Measurements from ENCODE around the gene CGB1. TPM values are rescaled to one million over a fixed set of nuclear protein-coding genes. Genes with fewer than 3 reads are reported as not detected.
"Not testable (repeated sequence)": the region's sequence is repeated elsewhere in the genome, so short reads cannot be mapped to it uniquely, and the experiment has no call there.

The CGB1 gene
- total RNA-seq, 1 experiment from 2014 or later = not detected

DNA sequence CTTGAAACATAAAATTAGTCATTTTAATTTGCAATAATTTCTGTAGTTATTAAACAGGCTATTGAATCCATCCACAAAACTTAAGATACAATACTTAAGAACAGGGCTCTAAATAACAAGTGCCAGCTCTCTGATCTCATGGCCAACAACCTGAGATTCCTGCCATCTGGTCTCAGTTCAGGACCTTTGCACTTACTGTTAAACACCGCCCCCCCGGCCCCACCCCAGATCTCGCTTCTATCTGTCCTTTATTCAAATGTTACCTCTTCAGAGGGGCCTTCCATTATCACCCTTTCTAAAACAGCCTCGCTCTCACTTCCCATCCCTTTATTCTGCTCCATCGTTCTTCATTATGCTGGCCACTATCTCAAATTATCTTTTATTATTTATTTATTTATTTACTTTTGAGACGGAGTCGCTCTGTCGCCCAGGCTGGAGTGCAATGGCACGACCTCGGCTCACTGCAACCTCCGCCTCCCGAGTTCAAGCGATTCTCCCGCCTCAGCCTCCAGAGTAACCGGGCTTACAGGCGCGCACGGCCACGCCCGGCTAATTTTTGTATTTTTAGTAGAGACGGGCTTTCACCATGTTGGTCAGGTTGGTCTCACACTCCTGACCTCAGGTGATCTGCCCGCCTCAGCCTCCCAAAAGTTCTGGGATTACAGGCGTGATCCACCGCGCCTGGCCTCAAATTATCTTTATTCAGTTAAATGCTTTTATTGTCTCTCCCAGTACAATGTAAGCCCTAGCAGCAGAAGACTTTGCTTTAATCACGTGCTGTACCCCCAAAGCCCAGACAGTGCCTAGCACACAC is 47.7 kb upstream of the CGB1 start:
- H3K27me3 Mint-ChIP-seq (ENCODE audit: unreplicated experiment) = no peaks in the 10 kb centered on the region
- CTCF ChIA-PET = no interaction called here
- peak overlapping the region; percentile 93 for H3K27ac Mint-ChIP-seq (ENCODE audit: unreplicated experiment)
- H3K4me3 Mint-ChIP-seq (ENCODE audit: low read depth, unreplicated experiment) = peak overlapping the region; percentile 92
- H3K9me3 Mint-ChIP-seq (ENCODE audit: low read depth, unreplicated experiment) = no peaks in the 10 kb centered on the region
- BruUV-seq (replicated peaks) = no TSS peak
- peaks cover 30% of the 10 kb centered on the region for H3K4me1 Mint-ChIP-seq (ENCODE audit: low read depth, unreplicated experiment)
- DNase-seq = no peak
- TF ChIP-seq, protein P1, sequence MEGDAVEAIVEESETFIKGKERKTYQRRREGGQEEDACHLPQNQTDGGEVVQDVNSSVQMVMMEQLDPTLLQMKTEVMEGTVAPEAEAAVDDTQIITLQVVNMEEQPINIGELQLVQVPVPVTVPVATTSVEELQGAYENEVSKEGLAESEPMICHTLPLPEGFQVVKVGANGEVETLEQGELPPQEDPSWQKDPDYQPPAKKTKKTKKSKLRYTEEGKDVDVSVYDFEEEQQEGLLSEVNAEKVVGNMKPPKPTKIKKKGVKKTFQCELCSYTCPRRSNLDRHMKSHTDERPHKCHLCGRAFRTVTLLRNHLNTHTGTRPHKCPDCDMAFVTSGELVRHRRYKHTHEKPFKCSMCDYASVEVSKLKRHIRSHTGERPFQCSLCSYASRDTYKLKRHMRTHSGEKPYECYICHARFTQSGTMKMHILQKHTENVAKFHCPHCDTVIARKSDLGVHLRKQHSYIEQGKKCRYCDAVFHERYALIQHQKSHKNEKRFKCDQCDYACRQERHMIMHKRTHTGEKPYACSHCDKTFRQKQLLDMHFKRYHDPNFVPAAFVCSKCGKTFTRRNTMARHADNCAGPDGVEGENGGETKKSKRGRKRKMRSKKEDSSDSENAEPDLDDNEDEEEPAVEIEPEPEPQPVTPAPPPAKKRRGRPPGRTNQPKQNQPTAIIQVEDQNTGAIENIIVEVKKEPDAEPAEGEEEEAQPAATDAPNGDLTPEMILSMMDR (IDR thresholded peaks at IDR 0.05; ENCODE audit: unreplicated experiment) = no peak
- peaks cover 49% of the 10 kb centered on the region for H3K36me3 Mint-ChIP-seq (ENCODE audit: insufficient read depth, unreplicated experiment)
- intact Hi-C loops (cut with micrococcal nuclease; ENCODE audit: unreplicated experiment) = no loop called here

DNA sequence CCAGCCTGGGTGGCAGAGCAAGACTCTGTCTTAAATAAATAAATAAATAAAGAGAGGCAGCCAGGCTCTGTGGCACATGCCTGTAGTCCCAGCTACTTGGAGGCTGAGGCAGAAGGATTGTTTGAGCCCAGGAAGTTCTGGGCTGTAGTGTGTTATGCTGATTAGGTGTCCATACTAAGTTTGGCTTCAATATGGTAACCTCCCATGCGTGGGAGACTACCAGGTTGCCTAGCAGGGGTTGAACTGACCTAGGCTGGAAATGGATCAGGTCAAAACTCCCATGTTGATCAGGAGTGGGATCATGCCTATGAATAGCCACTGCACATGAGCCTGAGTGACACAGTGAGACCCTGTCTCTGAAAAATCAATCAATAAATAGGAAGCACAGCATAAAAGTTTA is 44.6 kb upstream of the CGB1 start:
- intact Hi-C loops (cut with micrococcal nuclease; ENCODE audit: unreplicated experiment) = no loop called here
- Mint-ChIP-seq H3K4me1 (ENCODE audit: low read depth, unreplicated experiment) (peaks cover 13% of the 10 kb centered on the region), H3K36me3 (ENCODE audit: insufficient read depth, unreplicated experiment) (peaks cover 17% of the 10 kb centered on the region), H3K27ac (ENCODE audit: unreplicated experiment) (no peak overlapping the region), H3K27me3 (ENCODE audit: unreplicated experiment) (no peaks in the 10 kb centered on the region), H3K4me3 (ENCODE audit: low read depth, unreplicated experiment) (no peak overlapping the region), H3K9me3 (ENCODE audit: low read depth, unreplicated experiment) (no peaks in the 10 kb centered on the region)
- no peak for DNase-seq
- TF ChIP-seq, protein P1 (IDR thresholded peaks at IDR 0.05; ENCODE audit: unreplicated experiment) = no peak
- BruUV-seq (replicated peaks) = no TSS peak
- CTCF ChIA-PET = no interaction called here

DNA sequence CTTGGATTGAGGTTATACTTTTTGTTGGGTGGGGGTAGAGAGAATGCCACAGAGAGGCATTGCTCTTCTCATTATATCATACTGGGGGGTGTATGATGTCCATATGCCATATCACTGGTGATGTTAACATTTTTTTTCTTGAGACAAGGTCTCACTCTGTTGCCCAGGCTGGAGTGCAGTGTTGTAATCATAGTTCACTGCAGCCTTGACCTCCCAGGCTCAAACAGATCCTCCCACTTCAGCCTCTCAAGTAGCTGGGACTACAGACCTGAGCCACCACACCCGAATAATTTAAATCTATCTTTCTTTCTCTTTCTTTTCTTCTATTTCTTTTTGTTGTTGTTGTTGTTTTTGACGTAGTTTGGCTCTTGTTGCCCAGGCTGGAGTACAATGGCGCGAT is 43.7 kb upstream of the CGB1 start:
- no peaks in the 10 kb centered on the region for H3K27me3 Mint-ChIP-seq (ENCODE audit: unreplicated experiment)
- H3K4me3 Mint-ChIP-seq (ENCODE audit: low read depth, unreplicated experiment) = no peak overlapping the region
- no peak for DNase-seq
- no peaks in the 10 kb centered on the region for H3K9me3 Mint-ChIP-seq (ENCODE audit: low read depth, unreplicated experiment)
- H3K27ac Mint-ChIP-seq (ENCODE audit: unreplicated experiment) = no peak overlapping the region
- TF ChIP-seq, protein P1 (IDR thresholded peaks at IDR 0.05; ENCODE audit: unreplicated experiment) = no peak
- CTCF ChIA-PET = no interaction called here
- no TSS peak for BruUV-seq (replicated peaks)
- H3K36me3 Mint-ChIP-seq (ENCODE audit: insufficient read depth, unreplicated experiment) = peaks cover 9% of the 10 kb centered on the region
- intact Hi-C loops (cut with micrococcal nuclease; ENCODE audit: unreplicated experiment) = no loop called here
- peaks cover 19% of the 10 kb centered on the region for H3K4me1 Mint-ChIP-seq (ENCODE audit: low read depth, unreplicated experiment)

DNA sequence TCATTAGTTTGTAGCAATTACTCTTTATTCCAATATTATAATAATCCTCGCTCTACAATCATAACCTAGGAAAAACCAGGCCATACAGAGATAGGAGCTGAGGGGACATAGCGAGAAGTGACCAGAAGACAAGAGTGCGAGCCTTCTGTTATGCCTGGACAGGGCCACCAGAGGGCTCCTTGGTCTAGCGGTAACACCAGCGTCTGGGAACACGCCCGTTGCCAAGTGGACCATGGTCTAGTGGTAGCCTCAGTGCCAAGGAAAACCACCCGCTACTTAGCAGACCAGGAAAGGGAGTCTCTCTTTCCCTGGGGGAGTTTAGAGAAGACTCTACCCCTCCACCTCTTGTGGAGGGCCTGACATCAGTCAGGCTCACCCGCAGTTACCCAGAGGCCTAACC is 38.2 kb upstream of the CGB1 start:
- H3K9me3 Mint-ChIP-seq (ENCODE audit: low read depth, unreplicated experiment); H3K4me3 Mint-ChIP-seq (ENCODE audit: low read depth, unreplicated experiment); BruUV-seq (replicated peaks); H3K27ac Mint-ChIP-seq (ENCODE audit: unreplicated experiment); intact Hi-C loops (cut with micrococcal nuclease; ENCODE audit: unreplicated experiment): not testable (repeated sequence)
- H3K36me3 Mint-ChIP-seq (ENCODE audit: insufficient read depth, unreplicated experiment) = peaks cover 12% of the 10 kb centered on the region
- H3K27me3 Mint-ChIP-seq (ENCODE audit: unreplicated experiment) = peaks cover 37% of the 10 kb centered on the region
- peaks cover 29% of the 10 kb centered on the region for H3K4me1 Mint-ChIP-seq (ENCODE audit: low read depth, unreplicated experiment)
- TF ChIP-seq, protein P1 (IDR thresholded peaks at IDR 0.05; ENCODE audit: unreplicated experiment) = peak; percentile 63
- peak; percentile 76 for DNase-seq
- CTCF ChIA-PET = interaction anchor here (0.7 to 2.4 kb wide), 8 partner anchors 19 to 320 kb away, joined by 3 to 12 read pairs (median 6); partner anchors contain the start of genes GYS1 and RUVBL2

All from Calu3 (cell line).